Astrocyte of the spinal cord (primary cell): ENCODE measurements around the gene UBE2B.

Source experiments
- DNase-seq: peaks from one replicate; pipeline ENCODE4 v3.0.0; 2011; ENCODE audit warnings: low read depth, low spot score
- H3K4me3 ChIP-seq: 2 replicates; pipeline ENCODE4 v1.5.1; 2011; ENCODE audit warnings: low read depth, mild to moderate bottlenecking, low read length, moderate library complexity
- CTCF ChIP-seq: IDR thresholded peaks from 2 replicates; pipeline ENCODE4 v1.5.1; 2012; ENCODE audit warnings: low read depth, mild to moderate bottlenecking, low read length, inconsistent platforms
- in situ Hi-C: cut with HindIII; loops from 2 replicates; pipeline ENCODE4 v1.10.0; 2017; ENCODE audit warnings: low sequenced_read_pairs

UBE2B gene

GRCh38 chr5:134435560-134435959 lies 64.2 kb downstream of the UBE2B start:
- H3K4me3 ChIP-seq = no peak overlapping the region
- no peak for TF ChIP-seq CTCF
- peak; percentile 67 for DNase-seq
- in situ Hi-C loops = no loop called here

DNA sequence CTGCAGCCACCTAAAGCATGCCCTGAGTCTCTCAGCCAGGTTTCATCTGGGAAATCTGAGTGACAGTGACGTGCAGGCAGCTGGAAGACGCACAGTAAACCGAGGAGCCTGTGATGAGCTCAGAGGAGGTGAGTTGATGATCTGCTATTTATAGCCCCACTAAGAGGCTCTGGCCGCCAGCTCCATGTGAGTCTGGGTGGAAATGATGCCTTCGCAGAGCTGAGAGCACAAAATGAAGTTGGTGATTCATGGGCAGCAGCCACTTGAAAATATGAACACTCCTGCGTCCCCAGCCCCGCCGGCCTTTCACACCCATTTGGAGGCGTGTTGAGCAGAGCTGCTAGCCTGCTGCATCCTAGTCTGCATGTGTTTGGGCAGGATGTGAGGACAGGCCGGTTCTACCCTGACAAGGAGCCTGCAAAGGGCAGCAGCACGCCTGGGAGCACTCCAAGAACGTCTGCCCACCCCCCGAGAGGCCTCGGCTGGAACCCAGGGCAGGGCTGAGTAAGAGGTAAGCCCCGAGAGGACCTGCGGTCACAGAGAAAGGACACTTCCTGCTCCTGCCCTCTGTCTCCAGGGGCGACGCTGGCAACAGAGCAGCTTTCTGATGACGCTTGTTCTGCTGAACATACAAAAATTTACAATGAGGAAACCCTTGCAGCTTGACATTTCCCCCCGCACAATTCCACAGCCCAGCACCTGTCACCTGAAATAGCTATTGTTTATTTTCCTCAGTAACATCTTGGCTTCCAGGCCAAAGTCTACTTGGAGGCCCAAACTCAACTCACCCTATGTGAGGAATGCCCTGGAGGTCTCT lies 65.4 kb downstream of the UBE2B start:
- H3K4me3 ChIP-seq = no peak overlapping the region
- DNase-seq = peak; percentile 95
- no peak for TF ChIP-seq CTCF
- in situ Hi-C loops = no loop called here

DNA sequence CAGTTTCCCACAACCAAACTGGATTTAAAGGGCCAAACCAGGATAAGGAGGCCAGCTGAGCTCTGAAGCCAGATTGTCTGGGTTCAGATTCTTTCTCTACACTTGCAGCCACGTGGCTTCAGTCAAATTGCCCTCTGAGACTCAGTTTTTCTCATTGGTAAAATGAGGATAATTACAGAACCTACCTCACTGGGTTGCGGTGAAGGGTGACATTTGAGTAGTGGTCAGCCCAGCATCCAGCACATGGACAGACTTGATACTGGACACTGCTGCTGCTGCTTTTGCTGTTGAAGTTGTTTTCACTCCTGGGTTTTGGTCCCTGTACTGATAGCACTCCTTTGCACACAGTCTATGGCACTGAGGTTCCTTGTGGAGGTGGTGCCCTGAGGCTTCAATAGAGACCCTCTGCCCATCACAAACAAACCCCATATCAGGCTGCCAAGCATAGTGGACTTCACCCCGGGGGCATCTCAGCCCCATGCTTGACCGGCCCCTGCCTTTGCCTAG lies 66.0 kb downstream of the UBE2B start:
- no peak overlapping the region for H3K4me3 ChIP-seq
- DNase-seq = no peak
- in situ Hi-C loops = no loop called here
- no peak for TF ChIP-seq CTCF

GRCh38 chr5:134437847-134438581 lies 66.6 kb downstream of the UBE2B start:
- no peak overlapping the region for H3K4me3 ChIP-seq
- peak; percentile 79 for DNase-seq
- in situ Hi-C loops = no loop called here
- TF ChIP-seq CTCF = no peak

- no peak for DNase-seq
- TF ChIP-seq CTCF = no peak
- H3K4me3 ChIP-seq = no peak overlapping the region
- in situ Hi-C loops = no loop called here
These were observed 67.4 kb downstream of the UBE2B start for GRCh38 chr5:134438721-134439123.

DNA sequence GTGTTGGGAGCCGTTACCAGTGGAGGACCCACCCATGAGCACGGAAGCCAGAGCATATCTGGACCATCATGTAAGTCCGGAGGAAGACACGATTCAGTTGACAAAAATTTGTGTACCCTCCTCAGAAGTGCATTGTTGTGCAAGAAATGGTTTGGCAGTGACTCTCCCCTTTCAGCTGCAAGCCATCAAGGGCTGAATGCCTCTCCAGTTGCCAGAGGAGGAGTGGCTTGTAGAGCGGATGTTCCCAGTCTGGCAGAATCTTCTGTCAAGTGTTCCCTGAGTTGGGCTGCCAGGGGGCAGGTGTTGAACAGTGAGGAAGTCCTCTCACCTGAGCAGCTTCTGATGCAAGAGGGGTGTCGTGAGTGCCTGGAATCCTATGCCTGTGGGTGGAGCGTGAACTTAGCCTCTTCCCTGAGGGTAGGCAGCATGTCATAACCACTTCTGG lies 67.9 kb downstream of the UBE2B start:
- TF ChIP-seq CTCF = no peak
- in situ Hi-C loops = no loop called here
- H3K4me3 ChIP-seq = no peak overlapping the region
- peak; percentile 86 for DNase-seq
